HUES48 (cell line): ENCODE data around the gene S100A10.

Experiments
- H3K27ac ChIP-seq: one replicate; pipeline ENCODE4 v1.7.0; 2013; ENCODE audit warnings: low read depth, low read length, inconsistent platforms
- H3K27me3 ChIP-seq: 2 replicates; pipeline ENCODE4 v1.6.1; 2013; ENCODE audit warnings: mild to moderate bottlenecking, low read length; ENCODE audit not compliant: control insufficient read depth, insufficient read depth
- H3K36me3 ChIP-seq: 2 replicates; pipeline ENCODE4 v1.6.1; 2013; ENCODE audit warnings: low read length; ENCODE audit not compliant: control insufficient read depth, insufficient read depth
- H3K4me1 ChIP-seq: 2 replicates; pipeline ENCODE4 v1.6.1; 2013; ENCODE audit warnings: mild to moderate bottlenecking, low read length; ENCODE audit not compliant: control insufficient read depth, insufficient read depth
- H3K4me3 ChIP-seq: 2 replicates; pipeline ENCODE4 v1.5.1; 2013; ENCODE audit warnings: mild to moderate bottlenecking, low read depth, low read length
- H3K9ac ChIP-seq: 2 replicates; pipeline ENCODE4 v1.6.1; 2013; ENCODE audit warnings: mild to moderate bottlenecking, low read depth, low read length, moderate library complexity
- H3K9me3 ChIP-seq: 2 replicates; pipeline ENCODE4 v1.6.1; 2013; ENCODE audit warnings: low read length; ENCODE audit not compliant: control insufficient read depth, insufficient read depth

S100A10 gene

DNA sequence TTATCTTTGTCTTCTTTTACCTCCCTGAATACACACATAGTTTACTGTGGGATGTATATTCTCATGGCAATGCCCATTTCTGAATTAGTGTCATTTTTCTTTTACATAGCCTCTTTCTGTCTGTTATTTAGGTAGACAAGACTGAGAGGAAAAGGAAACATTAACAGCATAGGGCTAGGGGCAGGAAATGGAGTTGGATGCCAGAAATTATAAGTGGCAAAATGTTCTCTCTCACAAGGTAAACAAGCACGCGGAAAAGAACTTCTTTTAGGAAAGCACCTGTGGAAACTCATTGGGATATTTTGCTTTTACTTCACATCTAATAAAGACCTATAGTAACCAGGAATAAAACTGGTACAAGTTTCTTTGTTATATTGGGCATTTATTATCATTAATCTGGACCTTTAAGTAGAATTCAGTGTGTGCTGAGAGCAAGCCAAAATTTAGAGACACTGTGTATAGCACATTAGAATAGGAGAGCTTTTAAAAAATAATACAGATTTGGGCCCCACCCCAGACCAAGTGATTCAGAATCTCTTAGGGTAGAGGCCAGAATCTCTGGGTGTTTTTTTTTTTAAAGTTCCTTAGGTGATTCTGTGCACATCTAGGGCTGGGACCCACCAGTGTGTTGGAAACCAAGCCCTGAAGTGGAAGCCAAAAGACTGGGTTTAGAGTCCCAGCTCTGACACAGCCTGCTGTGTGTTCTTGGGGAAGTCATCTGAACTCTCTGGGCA lies 32.7 kb downstream of the S100A10 start:
- Histone ChIP-seq H3K27me3 (no peaks in the 10 kb centered on the region), H3K36me3 (no peaks in the 10 kb centered on the region), H3K9me3 (no peaks in the 10 kb centered on the region), H3K4me1 (no peaks in the 10 kb centered on the region), H3K4me3 (no peak overlapping the region), H3K27ac (no peak overlapping the region), H3K9ac (no peak overlapping the region)

DNA sequence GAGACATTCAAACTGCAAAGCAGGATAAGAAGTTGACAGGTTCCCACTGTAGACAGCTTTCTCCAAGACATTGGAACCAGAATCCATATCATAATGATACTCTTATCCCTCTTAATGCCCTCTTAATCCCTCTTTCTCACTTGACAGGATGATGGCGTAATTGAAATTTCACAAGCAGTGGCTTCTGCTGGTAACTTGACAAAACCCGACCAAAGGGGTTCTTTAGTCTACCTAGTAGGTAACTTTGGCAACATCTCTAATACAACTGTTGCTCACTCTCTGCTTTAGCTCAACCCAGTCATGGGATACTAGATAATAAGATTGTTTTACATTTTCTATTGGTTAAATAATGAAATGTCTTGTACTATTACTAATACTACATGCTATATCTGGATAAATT lies 34.7 kb downstream of the S100A10 start:
- H3K4me1 ChIP-seq = no peaks in the 10 kb centered on the region
- H3K27ac ChIP-seq = no peak overlapping the region
- no peak overlapping the region for H3K4me3 ChIP-seq
- no peaks in the 10 kb centered on the region for H3K9me3 ChIP-seq
- no peaks in the 10 kb centered on the region for H3K27me3 ChIP-seq
- H3K9ac ChIP-seq = no peak overlapping the region
- no peaks in the 10 kb centered on the region for H3K36me3 ChIP-seq

DNA sequence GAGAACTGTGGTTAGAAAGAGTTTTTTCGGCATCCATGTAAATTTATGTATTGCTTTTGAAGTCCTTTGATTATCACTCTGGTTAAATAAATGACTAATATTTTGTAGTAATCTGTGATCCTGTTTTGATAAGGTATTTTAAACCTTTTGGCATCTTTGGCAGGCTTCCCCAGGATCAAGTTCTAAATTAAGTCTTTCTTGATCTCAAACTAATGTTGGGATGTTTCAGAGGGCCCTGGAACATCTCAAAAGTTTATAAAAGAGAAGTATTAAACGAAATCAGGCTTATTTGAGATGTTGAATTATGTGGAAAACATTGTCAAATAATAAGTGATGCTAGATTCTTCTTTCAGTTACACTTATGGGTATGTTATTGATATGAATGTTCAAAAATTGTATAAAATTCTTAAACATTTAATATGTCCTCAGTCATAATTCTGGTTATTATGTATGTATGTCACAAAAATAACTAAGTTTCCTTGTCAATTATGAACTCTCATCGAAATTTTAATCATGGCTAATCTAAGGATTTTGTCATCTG lies 36.6 kb downstream of the S100A10 start:
- no peaks in the 10 kb centered on the region for H3K4me1 ChIP-seq
- H3K9ac ChIP-seq = no peak overlapping the region
- no peak overlapping the region for H3K4me3 ChIP-seq
- no peaks in the 10 kb centered on the region for H3K9me3 ChIP-seq
- H3K27ac ChIP-seq = no peak overlapping the region
- no peaks in the 10 kb centered on the region for H3K27me3 ChIP-seq
- no peaks in the 10 kb centered on the region for H3K36me3 ChIP-seq

DNA sequence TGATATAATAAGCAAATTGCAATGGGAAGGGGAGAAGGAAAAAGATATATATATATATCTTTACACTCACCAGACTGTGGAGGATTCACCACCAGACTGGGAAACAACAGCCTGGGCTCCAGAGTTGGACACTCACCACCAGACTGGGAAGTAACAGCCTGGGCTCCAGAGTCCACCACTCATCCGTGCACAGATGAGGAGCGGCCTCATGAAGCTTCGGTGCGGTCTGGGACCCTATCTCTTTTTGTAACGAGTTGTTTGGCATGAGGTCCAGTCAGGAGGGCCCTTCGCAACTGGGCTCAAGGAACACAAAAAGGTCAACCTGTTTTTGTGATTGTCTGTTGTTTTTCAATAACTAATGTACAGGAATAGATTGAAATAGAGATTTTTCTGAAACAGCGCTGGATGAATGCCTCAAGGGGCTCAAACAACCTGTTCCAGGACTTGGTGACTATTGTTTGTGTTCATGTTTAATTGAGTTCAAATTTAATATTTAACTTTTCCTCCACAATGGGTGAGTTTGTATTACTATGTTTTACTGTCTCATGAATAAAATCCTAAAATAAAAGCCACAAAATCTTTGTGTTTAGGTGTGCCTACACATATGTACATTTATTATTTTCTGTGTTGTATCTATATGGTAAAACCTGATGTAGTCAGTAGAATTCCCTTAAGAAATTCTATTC lies 40.1 kb downstream of the S100A10 start:
- Histone ChIP-seq H3K27ac (no peak overlapping the region), H3K9ac (no peak overlapping the region), H3K27me3 (no peaks in the 10 kb centered on the region), H3K4me3 (no peak overlapping the region), H3K4me1 (no peaks in the 10 kb centered on the region), H3K9me3 (no peaks in the 10 kb centered on the region), H3K36me3 (no peaks in the 10 kb centered on the region)

DNA sequence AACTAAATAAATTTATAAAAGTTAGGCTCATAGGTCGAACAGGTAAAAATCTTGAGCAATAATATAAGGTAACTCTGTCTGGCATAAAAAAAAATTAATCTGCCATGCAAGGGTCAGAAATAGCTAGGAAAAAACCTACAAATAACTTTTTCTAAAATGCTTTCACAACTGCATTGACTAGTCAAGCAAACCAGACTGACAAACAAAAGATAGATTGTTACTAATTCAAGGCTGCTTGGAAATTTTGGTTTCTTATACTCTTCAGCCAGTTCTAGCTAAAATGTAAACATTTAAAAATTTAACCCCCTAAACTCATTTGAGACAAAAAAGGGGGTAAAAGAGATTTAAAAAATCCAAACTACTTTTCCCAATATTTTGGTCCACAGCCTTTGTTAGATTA lies 40.8 kb downstream of the S100A10 start:
- Histone ChIP-seq H3K27ac (no peak overlapping the region), H3K4me1 (no peaks in the 10 kb centered on the region), H3K27me3 (no peaks in the 10 kb centered on the region), H3K4me3 (no peak overlapping the region), H3K36me3 (no peaks in the 10 kb centered on the region), H3K9ac (no peak overlapping the region), H3K9me3 (no peaks in the 10 kb centered on the region)

DNA sequence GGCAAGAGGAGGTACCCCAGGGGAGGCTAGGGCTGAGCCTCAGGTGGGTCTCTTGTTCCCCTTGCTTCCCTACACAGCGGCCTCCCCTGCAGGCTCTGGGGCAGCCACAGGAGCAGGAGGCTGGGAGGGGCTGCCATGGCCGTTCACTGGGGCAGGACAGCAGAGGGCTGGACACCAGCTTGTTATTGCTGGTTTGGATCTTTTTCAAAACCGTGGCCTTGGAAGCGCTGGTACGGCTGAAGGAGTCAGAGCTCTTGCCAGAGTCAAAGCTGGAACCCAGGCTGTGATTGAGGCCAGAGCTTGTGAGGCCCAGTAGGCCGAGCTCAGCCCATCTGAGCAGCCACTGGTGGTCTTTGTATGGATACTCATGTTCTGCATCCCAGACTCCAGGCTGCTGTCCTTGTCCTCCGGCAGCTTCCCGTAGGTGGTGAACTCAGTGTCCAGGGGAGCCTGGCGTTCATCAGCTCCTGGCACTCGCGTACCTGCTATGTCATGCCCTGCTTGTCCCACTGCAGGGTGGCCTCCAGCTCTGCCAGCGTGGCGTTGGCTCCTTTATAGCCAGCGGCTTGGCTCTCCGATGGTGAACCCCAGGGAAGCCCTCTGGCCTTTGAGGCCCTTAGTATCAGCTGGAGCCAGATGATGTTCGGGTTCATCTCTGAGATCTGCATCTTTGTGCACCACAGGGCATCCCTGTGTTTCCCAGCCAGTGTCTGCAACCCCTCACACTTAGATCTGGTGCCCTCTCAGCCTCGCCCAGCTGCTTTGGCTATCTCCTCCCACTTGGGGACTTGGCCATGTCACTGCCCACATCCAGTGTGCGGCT lies 44.1 kb downstream of the S100A10 start:
- Histone ChIP-seq H3K4me1 (peaks cover 10% of the 10 kb centered on the region; the same call in 1 of the 2 replicates), H3K27ac (no peak overlapping the region), H3K4me3 (no peak overlapping the region), H3K9ac (no peak overlapping the region), H3K9me3 (no peaks in the 10 kb centered on the region), H3K36me3 (no peaks in the 10 kb centered on the region), H3K27me3 (no peaks in the 10 kb centered on the region; the same call in 1 of the 2 replicates)

DNA sequence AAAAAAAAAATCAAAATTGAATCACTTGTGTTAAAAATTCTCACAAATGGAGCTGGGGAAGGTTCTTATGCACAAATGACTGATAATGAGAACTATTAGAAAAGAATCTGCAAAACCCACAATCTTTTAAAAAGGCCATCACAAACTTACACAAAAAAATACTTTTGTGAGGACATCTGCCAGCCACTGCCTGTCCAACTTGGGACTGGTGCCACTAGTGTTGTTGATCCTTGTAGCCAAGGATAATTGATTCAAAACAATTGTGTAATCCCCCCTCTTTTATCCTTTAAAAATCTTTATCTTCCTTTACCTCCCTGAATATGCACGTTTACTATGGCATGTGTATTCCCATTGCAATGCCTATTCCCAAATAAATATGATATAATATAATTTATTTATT lies 45.2 kb downstream of the S100A10 start:
- no peak overlapping the region for H3K4me3 ChIP-seq
- no peaks in the 10 kb centered on the region for H3K36me3 ChIP-seq
- no peaks in the 10 kb centered on the region; the same call in 1 of the 2 replicates for H3K27me3 ChIP-seq
- H3K4me1 ChIP-seq = peaks cover 10% of the 10 kb centered on the region; the same call in 1 of the 2 replicates
- no peaks in the 10 kb centered on the region for H3K9me3 ChIP-seq
- no peak overlapping the region for H3K9ac ChIP-seq
- no peak overlapping the region for H3K27ac ChIP-seq

DNA sequence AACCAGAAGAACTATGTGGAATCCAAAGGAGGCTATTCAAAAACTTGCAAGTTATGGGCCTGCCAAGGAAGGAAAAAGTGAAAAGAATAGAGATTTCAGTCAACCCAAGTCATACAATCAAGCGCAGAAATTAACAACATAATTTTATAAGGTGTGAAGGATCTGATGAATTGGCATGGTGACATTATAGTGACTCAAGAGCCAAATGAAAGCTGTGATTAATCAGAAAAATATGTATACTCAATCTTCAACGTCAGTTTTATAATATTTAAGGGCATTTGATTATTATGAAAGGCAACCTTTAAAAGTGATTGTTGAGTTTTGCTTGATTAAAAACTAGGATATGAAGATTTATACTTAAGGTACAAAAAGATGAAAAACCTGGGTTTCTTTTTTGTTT lies 46.5 kb downstream of the S100A10 start:
- Histone ChIP-seq H3K27me3 (no peaks in the 10 kb centered on the region; the same call in 1 of the 2 replicates), H3K36me3 (no peaks in the 10 kb centered on the region), H3K9ac (no peak overlapping the region), H3K4me3 (no peak overlapping the region), H3K9me3 (no peaks in the 10 kb centered on the region), H3K27ac (no peak overlapping the region), H3K4me1 (peaks cover 10% of the 10 kb centered on the region; the same call in 1 of the 2 replicates)

DNA sequence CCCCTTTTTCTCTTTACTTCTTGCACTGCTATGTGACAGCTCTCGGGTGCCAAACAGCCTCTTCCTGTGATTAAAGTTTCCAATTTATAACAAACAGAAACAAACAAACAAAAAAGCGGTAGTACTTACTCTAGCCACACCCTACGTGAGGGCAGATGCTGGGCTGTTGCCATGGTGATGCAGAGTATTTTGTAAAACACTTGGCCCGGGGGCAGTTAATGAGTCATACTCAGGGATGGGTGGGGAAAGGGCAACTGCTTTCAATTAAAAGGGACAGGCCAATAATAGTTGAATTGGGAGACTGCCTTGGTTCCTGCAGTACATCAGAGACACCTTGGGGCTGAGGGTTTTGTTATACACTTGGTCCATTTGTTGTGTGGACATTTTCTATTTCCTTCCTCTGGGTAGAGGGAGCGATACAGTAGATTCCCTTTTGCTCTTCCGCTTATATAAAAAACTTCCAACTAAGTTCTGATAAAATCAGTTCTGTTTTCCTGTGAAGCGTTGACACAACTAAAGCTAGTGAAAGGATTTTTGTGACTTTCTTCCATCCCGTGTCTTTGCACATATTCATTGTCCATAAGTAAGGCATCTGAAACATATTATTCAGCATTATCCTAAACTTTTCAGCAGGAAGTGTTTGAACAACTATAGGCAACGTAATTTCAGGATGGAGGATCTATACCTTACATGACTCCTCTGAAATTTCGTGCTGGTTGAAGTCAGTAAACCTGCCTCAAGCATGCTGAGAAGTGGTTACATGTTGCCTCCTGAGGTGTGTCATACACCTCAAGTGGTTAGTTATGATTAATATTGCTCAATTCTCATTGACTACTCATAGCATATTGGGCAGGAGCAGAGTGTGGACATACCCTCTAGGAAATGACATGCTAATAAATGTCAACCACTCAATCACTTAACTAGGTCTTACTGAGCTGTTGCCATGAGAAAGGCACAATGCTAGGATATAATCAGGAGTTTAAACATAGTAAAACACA lies 47.6 kb downstream of the S100A10 start:
- H3K9me3 ChIP-seq = no peaks in the 10 kb centered on the region
- H3K36me3 ChIP-seq = no peaks in the 10 kb centered on the region
- no peaks in the 10 kb centered on the region; the same call in 1 of the 2 replicates for H3K27me3 ChIP-seq
- no peak overlapping the region for H3K9ac ChIP-seq
- no peak overlapping the region for H3K27ac ChIP-seq
- no peak overlapping the region for H3K4me3 ChIP-seq
- H3K4me1 ChIP-seq = peaks cover 10% of the 10 kb centered on the region; the same call in 1 of the 2 replicates
